GM18519 (cell line): ENCODE data around the gene NPDC1.
"Not testable (repeated sequence)": the region's sequence is repeated elsewhere in the genome, so short reads cannot be mapped to it uniquely, and the experiment has no call there.

Source experiments
- ATAC-seq: cut with Tn5 transposase; IDR thresholded peaks from one replicate; pipeline ENCODE4 v1.9.1; 2021; ENCODE audit warnings: mild to moderate bottlenecking, moderate library complexity; ENCODE audit not compliant: unreplicated experiment, low FRiP score

The NPDC1 gene

GRCh38 chr9:137042751-137043727 lies 2.9 kb downstream of the NPDC1 start:
- ATAC-seq: no peak

GRCh38 chr9:137041124-137041523 lies 4.9 kb downstream of the NPDC1 start:
- ATAC-seq: no peak

- no peak for ATAC-seq
Measured at GRCh38 chr9:137040568-137040967, 5.4 kb downstream of the NPDC1 start.

GRCh38 chr9:137039611-137040366 lies 6.2 kb downstream of the NPDC1 start:
- ATAC-seq: no peak

- no peak for ATAC-seq
Measured at GRCh38 chr9:137038916-137039315, 7.1 kb downstream of the NPDC1 start.

- no peak for ATAC-seq
Measured at GRCh38 chr9:137037483-137037882, 8.5 kb downstream of the NPDC1 start.

- no peak for ATAC-seq
Measured at GRCh38 chr9:137037035-137037434, 8.9 kb downstream of the NPDC1 start.

- no peak for ATAC-seq
Measured at GRCh38 chr9:137035937-137036336, 10.0 kb downstream of the NPDC1 start.

GRCh38 chr9:137035507-137035834 lies 10.5 kb downstream of the NPDC1 start:
- no peak for ATAC-seq

GRCh38 chr9:137034709-137035506 lies 11.1 kb downstream of the NPDC1 start:
- ATAC-seq: no peak

- no peak for ATAC-seq
Measured at GRCh38 chr9:137034039-137034708, 11.8 kb downstream of the NPDC1 start.

- not testable (repeated sequence) for ATAC-seq
Measured at GRCh38 chr9:137033481-137033880, 12.5 kb downstream of the NPDC1 start.

- no peak for ATAC-seq
Measured at GRCh38 chr9:137032858-137033257, 13.1 kb downstream of the NPDC1 start.

GRCh38 chr9:137031904-137032640 lies 13.9 kb downstream of the NPDC1 start, which contains the start of gene FUT7:
TSS of gene FUT7 (minus strand) at chr9:137032088. CDS start at chr9:137031991, 97 bp downstream.
- ATAC-seq: no peak

- no peak for ATAC-seq
Measured at GRCh38 chr9:137030538-137031527, 15.1 kb downstream of the NPDC1 start.

GRCh38 chr9:137030006-137030405 lies 16.0 kb downstream of the NPDC1 start:
- ATAC-seq: no peak

GRCh38 chr9:137029058-137029936 lies 16.7 kb downstream of the NPDC1 start:
- no peak for ATAC-seq
